ENCODE data around the gene SRRM3. TPM values are rescaled to one million over a fixed set of nuclear protein-coding genes. Genes with fewer than 3 reads are reported as not detected.

The SRRM3 gene
- total RNA-seq, 1 donor, result 0.36 TPM

- Histone ChIP-seq H3K4me1 (ENCODE audit: insufficient read depth, low read length) (no peaks in the 10 kb centered on the region), H3K27me3 (ENCODE audit: insufficient read depth, low read length) (no peaks in the 10 kb centered on the region), H3K79me2 (ENCODE audit: insufficient read depth, low read length) (no peaks in the 10 kb centered on the region), H2AFZ (ENCODE audit: low read length) (no peak overlapping the region), H4K20me1 (ENCODE audit: insufficient read depth, low read length) (no peaks in the 10 kb centered on the region), H3K4me2 (ENCODE audit: insufficient read depth, low read length) (no peak overlapping the region), H3K36me3 (ENCODE audit: insufficient read depth, low read length) (no peaks in the 10 kb centered on the region), H3K9me3 (ENCODE audit: low read depth, low read length) (no peaks in the 10 kb centered on the region), H3K27ac (ENCODE audit: low read depth, low read length) (no peak overlapping the region), H3K4me3 (ENCODE audit: insufficient read depth, low read length) (no peak overlapping the region)
- no peak for DNase-seq (ENCODE audit: insufficient read length, low spot score, missing footprints)
- no peak for TF ChIP-seq CTCF (IDR thresholded peaks at IDR 0.05; ENCODE audit: extremely low read depth, low read depth, low read length)
Measured at GRCh38 chr7:76182225-76182960, 19.3 kb upstream of the SRRM3 start.

- H3K36me3 ChIP-seq (ENCODE audit: insufficient read depth, low read length), result no peaks in the 10 kb centered on the region
- TF ChIP-seq CTCF (IDR thresholded peaks at IDR 0.05; ENCODE audit: extremely low read depth, low read depth, low read length), result no peak
- H4K20me1 ChIP-seq (ENCODE audit: insufficient read depth, low read length), result no peaks in the 10 kb centered on the region
- H3K27ac ChIP-seq (ENCODE audit: low read depth, low read length), result no peak overlapping the region
- no peaks in the 10 kb centered on the region for H3K79me2 ChIP-seq (ENCODE audit: insufficient read depth, low read length)
- H3K4me3 ChIP-seq (ENCODE audit: insufficient read depth, low read length), result no peak overlapping the region
- H3K9me3 ChIP-seq (ENCODE audit: low read depth, low read length), result no peaks in the 10 kb centered on the region
- no peaks in the 10 kb centered on the region for H3K4me1 ChIP-seq (ENCODE audit: insufficient read depth, low read length)
- no peak for DNase-seq (ENCODE audit: insufficient read length, low spot score, missing footprints)
- no peak overlapping the region for H3K4me2 ChIP-seq (ENCODE audit: insufficient read depth, low read length)
- H3K27me3 ChIP-seq (ENCODE audit: insufficient read depth, low read length), result no peaks in the 10 kb centered on the region
- peak overlapping the region; percentile 41 for H2AFZ ChIP-seq (ENCODE audit: low read length)
Measured at GRCh38 chr7:76185187-76185896, 16.4 kb upstream of the SRRM3 start.

- no peaks in the 10 kb centered on the region for H3K4me1 ChIP-seq (ENCODE audit: insufficient read depth, low read length)
- no peak overlapping the region for H3K4me2 ChIP-seq (ENCODE audit: insufficient read depth, low read length)
- H3K9me3 ChIP-seq (ENCODE audit: low read depth, low read length), result no peaks in the 10 kb centered on the region
- H3K36me3 ChIP-seq (ENCODE audit: insufficient read depth, low read length), result no peaks in the 10 kb centered on the region
- no peak overlapping the region for H3K27ac ChIP-seq (ENCODE audit: low read depth, low read length)
- H3K79me2 ChIP-seq (ENCODE audit: insufficient read depth, low read length), result no peaks in the 10 kb centered on the region
- H4K20me1 ChIP-seq (ENCODE audit: insufficient read depth, low read length), result peaks cover 3% of the 10 kb centered on the region
- no peak for DNase-seq (ENCODE audit: insufficient read length, low spot score, missing footprints)
- H3K27me3 ChIP-seq (ENCODE audit: insufficient read depth, low read length), result no peaks in the 10 kb centered on the region
- H3K4me3 ChIP-seq (ENCODE audit: insufficient read depth, low read length), result no peak overlapping the region
- no peak overlapping the region for H2AFZ ChIP-seq (ENCODE audit: low read length)
- no peak for TF ChIP-seq CTCF (IDR thresholded peaks at IDR 0.05; ENCODE audit: extremely low read depth, low read depth, low read length)
Measured at GRCh38 chr7:76187272-76187671, 14.4 kb upstream of the SRRM3 start.

GRCh38 chr7:76189276-76189675 lies 12.4 kb upstream of the SRRM3 start:
- Histone ChIP-seq H2AFZ (ENCODE audit: low read length) (no peak overlapping the region), H3K4me3 (ENCODE audit: insufficient read depth, low read length) (no peak overlapping the region), H3K27ac (ENCODE audit: low read depth, low read length) (no peak overlapping the region), H3K4me2 (ENCODE audit: insufficient read depth, low read length) (no peak overlapping the region), H3K4me1 (ENCODE audit: insufficient read depth, low read length) (no peaks in the 10 kb centered on the region), H3K36me3 (ENCODE audit: insufficient read depth, low read length) (no peaks in the 10 kb centered on the region), H3K27me3 (ENCODE audit: insufficient read depth, low read length) (no peaks in the 10 kb centered on the region), H3K79me2 (ENCODE audit: insufficient read depth, low read length) (no peaks in the 10 kb centered on the region), H4K20me1 (ENCODE audit: insufficient read depth, low read length) (peaks cover 4% of the 10 kb centered on the region), H3K9me3 (ENCODE audit: low read depth, low read length) (no peaks in the 10 kb centered on the region)
- TF ChIP-seq CTCF (IDR thresholded peaks at IDR 0.05; ENCODE audit: extremely low read depth, low read depth, low read length), result no peak
- peak; percentile 19 for DNase-seq (ENCODE audit: insufficient read length, low spot score, missing footprints)

Measured in osteoblast (primary cell).